GM21526 (cell line): ENCODE results near the gene MUC5B.
"Not testable (repeated sequence)": the region's sequence is repeated elsewhere in the genome, so short reads cannot be mapped to it uniquely, and the experiment has no call there.

Experiments
- ATAC-seq: cut with Tn5 transposase; IDR thresholded peaks from one replicate; pipeline ENCODE4 v1.9.1; 2021; ENCODE audit warnings: moderate library complexity; ENCODE audit not compliant: unreplicated experiment, low FRiP score

Gene MUC5B

DNA sequence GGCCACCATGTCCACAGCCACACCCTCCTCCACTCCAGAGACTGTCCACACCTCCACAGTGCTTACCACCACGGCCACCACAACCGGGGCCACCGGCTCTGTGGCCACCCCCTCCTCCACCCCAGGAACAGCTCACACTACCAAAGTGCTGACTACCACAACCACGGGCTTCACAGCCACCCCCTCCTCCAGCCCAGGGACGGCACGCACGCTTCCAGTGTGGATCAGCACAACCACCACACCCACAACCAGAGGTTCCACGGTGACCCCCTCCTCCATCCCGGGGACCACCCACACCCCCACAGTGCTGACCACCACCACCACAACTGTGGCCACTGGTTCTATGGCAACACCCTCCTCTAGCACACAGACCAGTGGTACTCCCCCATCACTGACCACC lies 21.7 kb downstream of the MUC5B start:
- not testable (repeated sequence) for ATAC-seq

DNA sequence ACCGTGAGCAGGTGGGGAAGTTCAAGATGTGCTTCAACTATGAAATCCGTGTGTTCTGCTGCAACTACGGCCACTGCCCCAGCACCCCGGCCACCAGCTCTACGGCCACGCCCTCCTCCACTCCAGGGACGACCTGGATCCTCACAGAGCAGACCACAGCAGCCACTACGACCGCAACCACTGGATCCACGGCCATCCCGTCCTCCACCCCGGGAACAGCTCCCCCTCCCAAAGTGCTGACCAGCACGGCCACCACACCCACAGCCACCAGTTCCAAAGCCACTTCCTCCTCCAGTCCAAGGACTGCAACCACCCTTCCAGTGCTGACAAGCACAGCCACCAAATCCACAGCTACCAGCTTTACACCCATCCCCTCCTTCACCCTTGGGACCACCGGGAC lies 22.9 kb downstream of the MUC5B start:
- ATAC-seq = not testable (repeated sequence)

DNA sequence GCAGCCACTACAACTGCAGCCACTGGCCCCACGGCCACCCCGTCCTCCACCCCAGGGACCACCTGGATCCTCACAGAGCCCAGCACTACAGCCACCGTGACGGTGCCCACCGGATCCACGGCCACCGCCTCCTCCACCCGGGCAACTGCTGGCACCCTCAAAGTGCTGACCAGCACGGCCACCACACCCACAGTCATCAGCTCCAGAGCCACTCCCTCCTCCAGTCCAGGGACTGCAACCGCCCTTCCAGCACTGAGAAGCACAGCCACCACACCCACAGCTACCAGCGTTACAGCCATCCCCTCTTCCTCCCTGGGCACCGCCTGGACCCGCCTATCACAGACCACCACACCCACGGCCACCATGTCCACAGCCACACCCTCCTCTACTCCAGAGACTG lies 23.4 kb downstream of the MUC5B start:
- not testable (repeated sequence) for ATAC-seq

DNA sequence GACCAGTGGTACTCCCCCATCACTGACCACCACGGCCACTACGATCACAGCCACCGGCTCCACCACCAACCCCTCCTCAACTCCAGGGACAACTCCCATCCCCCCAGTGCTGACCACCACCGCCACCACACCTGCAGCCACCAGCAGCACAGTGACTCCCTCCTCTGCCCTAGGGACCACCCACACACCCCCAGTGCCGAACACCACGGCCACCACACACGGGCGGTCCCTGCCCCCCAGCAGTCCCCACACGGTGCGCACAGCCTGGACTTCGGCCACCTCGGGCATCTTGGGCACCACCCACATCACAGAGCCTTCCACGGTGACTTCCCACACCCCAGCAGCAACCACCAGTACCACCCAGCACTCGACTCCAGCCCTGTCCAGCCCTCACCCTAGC lies 24.2 kb downstream of the MUC5B start:
- ATAC-seq = not testable (repeated sequence)

DNA sequence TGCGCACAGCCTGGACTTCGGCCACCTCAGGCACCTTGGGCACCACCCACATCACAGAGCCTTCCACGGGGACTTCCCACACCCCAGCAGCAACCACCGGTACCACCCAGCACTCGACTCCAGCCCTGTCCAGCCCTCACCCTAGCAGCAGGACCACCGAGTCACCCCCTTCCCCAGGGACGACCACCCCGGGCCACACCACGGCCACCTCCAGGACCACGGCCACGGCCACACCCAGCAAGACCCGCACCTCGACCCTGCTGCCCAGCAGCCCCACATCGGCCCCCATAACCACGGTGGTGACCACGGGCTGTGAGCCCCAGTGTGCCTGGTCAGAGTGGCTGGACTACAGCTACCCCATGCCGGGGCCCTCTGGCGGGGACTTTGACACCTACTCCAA lies 26.1 kb downstream of the MUC5B start:
- not testable (repeated sequence) for ATAC-seq

DNA sequence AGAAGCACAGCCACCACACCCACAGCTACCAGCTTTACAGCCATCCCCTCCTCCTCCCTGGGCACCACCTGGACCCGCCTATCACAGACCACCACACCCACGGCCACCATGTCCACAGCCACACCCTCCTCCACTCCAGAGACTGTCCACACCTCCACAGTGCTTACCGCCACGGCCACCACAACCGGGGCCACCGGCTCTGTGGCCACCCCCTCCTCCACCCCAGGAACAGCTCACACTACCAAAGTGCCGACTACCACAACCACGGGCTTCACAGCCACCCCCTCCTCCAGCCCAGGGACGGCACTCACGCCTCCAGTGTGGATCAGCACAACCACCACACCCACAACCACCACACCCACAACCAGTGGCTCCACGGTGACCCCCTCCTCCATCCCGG lies 27.5 kb downstream of the MUC5B start:
- not testable (repeated sequence) for ATAC-seq

DNA sequence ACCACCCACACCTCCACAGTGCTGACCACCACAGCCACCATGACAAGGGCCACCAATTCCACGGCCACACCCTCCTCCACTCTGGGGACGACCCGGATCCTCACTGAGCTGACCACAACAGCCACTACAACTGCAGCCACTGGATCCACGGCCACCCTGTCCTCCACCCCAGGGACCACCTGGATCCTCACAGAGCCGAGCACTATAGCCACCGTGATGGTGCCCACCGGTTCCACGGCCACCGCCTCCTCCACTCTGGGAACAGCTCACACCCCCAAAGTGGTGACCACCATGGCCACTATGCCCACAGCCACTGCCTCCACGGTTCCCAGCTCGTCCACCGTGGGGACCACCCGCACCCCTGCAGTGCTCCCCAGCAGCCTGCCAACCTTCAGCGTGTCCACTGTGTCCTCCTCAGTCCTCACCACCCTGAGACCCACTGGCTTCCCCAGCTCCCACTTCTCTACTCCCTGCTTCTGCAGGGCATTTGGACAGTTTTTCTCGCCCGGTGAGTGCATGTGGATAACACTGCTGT lies 28.4 kb downstream of the MUC5B start:
- ATAC-seq = no peak

DNA sequence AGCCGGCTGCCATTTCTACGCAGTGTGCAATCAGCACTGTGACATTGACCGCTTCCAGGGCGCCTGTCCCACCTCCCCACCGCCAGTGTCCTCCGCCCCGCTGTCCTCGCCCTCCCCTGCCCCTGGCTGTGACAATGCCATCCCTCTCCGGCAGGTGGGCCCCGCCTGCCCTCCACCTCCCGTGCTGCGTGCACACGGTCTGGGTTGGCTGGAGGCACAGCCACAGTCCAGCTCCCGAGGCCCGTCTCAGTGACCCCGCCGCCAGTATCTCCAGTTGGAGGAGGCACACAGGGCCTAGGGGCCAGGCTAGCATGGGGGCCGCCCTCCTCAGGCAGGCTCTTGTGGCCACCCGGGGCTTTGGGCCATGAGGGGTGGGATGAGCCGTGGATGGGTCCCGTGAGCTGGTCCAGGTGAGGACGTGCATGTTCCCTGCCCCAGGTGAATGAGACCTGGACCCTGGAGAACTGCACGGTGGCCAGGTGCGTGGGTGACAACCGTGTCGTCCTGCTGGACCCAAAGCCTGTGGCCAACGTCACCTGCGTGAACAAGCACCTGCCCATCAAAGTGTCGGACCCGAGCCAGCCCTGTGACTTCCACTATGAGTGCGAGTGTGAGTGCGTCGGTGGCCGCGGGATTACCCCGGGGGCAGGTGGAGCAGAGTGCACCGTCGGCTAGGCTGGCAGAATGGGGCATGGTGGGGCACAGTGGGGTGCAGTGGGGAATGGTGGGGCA lies 29.7 kb downstream of the MUC5B start:
- ATAC-seq = no peak

DNA sequence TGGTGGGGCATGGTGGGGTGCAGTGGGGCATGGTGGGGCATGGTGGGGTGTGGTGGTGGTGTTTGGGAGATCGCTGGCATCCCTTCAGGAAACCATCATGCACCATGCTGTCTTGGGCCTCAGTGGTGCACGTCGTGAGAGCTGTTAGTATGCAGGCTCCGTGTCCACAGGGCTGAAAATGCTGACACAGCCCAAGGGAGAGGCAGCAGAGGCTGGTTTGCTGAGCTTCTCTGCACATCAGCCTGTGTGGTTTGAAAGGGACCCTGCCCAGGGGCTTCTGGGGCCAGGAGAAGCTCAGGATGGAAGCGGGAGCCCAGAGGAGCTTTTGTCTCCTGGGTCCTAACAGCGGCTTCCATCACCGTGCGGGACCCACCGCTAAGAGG lies 30.2 kb downstream of the MUC5B start:
- ATAC-seq = no peak

DNA sequence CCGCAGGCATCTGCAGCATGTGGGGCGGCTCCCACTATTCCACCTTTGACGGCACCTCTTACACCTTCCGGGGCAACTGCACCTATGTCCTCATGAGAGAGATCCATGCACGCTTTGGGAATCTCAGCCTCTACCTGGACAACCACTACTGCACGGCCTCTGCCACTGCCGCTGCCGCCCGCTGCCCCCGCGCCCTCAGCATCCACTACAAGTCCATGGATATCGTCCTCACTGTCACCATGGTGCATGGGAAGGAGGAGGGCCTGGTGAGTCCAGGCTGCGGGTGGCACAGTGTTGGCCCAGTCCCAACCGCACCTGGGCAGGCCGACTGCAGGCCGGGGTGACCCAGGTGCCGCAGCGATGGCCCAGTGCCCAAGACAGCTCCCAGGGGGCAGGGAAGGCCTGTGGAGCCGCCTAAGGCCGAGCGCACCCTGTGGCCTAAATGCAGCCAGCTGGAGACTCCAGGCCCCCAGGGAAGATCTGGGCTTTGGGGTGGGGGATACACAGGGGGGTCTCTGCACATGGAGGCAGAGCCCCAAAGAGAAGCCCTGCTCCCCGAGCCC lies 31.3 kb downstream of the MUC5B start:
- ATAC-seq = no peak

DNA sequence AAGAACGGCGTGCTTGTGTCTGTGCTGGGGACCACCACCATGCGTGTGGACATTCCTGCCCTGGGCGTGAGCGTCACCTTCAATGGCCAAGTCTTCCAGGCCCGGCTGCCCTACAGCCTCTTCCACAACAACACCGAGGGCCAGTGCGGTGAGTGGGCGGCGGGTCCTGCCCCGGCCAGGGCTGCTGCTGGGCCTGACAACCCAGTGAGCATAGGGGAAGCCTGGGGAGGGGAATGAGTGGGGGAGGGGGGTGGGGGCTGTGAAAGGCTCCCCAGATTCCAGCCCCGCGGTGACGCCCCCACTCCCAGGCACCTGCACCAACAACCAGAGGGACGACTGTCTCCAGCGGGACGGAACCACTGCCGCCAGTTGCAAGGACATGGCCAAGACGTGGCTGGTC lies 31.9 kb downstream of the MUC5B start:
- ATAC-seq = no peak

DNA sequence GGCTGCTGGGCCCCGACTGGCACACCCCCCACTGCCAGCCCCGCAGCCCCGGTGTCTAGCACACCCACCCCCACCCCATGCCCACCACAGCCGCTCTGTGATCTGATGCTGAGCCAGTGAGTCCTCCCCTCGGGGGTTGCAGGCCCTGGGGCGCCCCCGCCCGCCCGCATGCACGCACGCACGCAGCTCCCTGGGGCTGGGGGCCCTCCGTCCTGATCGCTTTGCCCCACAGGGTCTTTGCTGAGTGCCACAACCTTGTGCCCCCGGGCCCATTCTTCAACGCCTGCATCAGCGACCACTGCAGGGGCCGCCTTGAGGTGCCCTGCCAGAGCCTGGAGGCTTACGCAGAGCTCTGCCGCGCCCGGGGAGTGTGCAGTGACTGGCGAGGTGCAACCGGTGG lies 32.3 kb downstream of the MUC5B start:
- no peak for ATAC-seq

DNA sequence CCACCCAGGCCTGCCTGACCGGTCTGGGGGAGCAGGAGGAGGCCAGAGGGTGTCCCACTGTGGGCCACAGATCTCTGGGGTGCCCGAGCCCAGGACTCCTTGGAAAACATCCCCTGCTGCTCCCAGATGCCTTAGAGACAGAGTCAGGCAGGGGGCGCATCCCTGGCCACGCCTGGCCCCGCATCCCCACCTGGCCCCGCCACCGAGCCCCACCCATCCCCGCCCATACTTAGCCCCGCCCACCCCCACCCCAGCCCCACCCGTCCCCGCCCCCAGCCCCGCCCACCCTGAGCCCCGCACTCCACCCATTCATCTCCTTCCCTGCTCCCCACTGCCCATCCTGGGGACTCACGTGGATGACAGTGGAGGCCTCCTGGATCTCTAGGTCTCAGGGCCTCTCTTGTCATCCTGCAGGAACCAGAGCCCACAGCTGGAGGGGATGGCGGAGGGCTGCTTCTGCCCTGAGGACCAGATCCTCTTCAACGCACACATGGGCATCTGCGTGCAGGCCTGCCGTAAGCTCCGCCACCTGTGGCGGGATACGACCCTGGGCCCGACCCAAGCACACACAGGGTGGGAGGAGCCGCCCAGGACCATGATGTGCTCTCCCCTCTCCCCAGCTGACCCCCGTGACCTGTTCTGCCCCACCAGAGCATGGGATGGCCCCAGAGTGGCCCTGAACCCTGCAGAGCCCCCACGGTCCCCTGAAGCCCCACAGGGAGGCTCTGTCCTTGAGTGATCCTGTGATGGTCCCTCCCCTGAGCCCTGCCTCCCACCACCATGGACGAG lies 33.6 kb downstream of the MUC5B start:
- ATAC-seq = no peak

DNA sequence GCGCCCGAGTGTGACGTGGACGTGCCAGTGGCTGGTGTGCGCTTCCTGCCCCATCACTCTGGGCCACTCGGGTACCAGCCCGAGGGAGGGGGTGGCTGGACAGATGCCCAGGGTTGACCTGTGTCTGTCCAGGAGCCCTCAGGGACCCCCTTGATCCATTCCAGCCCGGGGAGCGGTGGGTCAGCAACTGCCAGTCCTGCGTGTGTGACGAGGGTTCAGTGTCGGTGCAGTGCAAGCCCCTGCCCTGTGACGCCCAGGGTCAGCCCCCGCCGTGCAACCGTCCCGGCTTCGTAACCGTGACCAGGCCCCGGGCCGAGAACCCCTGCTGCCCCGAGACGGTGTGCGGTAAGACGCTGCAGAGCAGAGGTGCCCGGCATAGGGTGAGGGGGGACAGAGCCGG lies 34.5 kb downstream of the MUC5B start:
- no peak for ATAC-seq

DNA sequence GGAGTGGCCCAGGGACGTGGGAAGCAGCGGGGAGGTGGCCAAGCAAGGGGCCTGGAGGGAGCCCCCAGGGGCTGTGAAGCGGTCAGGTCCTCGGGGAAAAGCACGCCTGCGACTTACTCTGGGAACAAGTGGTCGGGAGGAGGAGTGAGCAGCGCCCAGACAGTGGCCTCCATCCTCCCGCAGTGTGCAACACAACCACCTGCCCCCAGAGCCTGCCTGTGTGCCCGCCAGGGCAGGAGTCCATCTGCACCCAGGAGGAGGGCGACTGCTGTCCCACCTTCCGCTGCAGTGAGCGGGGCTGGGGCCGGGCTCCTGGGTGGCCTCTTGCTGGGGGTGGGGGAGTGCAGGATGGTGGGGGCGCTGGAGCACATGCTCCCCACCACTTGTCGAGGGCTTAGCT lies 35.0 kb downstream of the MUC5B start:
- ATAC-seq = no peak

DNA sequence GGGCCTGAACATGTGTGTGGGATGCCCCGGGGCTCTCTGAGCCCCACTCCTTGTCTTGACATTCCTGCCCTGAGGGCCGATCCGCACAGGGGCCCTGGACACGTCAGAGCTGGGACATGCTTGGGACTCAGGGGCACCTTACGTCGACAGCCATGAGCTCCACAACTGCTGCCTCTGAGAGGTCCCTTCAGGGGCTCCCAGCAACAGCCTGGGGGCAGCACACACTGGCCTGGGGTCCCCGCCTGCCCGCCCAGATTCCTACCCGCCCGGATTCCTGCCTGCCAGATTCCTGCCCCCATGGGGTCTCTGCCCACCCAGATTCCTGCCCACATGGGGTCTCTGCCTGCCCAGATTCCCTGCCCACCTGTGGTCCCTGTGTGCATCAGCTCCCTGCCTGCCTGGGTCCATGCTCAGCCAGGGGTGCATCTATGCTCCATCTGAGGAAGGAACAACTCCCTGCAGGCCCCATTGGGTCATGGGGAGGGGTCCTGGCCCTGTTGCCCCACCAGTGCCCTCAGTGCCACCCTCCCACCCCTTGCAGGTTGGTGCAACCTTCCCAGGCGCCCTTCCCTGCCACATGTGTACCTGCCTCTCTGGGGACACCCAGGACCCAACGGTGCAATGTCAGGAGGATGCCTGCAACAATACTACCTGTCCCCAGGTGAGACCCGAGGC lies 35.7 kb downstream of the MUC5B start:
- no peak for ATAC-seq

DNA sequence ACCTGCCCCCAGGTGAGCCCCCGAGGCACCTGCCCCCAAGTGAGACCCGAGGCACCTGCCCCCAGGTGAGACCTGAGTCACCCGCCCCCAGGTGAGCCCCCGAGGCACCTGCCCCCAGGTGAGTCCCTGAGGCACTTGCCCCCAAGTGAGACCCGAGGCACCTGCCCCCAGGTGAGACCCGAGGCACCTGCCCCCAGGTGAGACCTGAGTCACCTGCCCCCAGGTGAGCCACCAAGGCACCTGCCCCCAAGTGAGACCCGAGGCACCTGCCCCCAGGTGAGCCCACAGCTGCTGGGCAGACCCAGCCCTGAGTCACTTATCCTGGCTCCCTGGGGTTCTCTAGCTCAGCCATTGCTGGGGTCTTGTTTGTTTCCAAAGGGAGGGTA lies 36.2 kb downstream of the MUC5B start:
- ATAC-seq = no peak

DNA sequence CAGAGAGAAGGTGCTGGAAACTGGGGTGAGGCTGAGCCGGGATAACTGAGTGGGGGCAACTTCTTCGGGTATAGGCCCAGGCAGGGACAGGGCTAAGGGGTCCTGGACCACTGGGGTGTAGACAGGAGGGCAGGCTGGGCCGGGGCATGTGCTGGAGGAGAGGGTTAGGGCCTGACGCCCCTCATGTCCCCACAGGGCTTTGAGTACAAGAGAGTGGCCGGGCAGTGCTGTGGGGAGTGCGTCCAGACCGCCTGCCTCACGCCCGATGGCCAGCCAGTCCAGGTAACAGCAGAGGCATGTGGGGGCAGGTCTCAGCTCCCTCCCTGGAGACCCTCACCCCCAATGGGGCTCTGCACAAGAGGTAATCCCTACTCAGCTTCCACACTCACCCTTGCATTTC lies 36.7 kb downstream of the MUC5B start:
- no peak for ATAC-seq

DNA sequence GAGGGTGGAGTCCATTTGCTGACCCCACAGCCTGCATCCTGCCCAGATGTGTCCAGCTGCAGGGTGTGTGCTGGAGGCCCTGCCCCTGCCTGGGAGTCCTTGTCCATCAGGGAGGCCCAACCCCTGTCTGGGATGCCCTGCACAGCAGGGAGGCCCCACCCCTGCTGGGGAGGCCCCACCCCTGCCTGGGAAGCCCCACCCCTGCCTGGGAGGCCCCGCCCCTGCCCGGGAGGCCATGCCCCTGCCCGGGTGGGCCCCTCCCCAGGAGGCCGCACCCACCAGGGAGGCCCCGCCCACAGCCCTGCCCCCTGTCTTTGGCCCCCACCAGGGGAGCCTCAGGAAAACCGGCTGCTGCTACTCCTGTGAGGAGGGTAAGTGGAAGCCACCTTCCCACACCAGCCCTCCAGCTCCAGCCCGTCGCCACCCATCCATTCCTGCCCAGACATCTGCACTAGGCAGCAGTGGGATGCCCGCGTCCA lies 37.2 kb downstream of the MUC5B start:
- ATAC-seq = no peak

DNA sequence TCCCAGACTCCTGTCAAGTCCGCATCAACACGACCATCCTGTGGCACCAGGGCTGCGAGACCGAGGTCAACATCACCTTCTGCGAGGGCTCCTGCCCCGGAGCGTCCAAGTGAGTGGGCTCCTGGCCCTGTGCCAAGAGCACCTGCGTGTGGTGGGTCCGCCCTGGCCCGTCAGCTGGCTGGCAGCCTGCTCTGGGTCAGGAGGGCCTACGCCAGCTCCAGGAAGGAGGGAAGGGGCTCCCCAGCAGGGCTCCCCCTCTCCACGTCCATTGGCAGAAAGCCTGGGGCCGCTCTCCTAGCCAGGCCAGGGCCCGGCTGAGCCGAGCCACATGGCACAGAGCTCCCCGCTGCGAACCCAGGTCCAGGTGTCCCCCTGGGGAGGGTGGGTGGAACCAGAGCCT lies 37.8 kb downstream of the MUC5B start:
- ATAC-seq = no peak
